IPS-18a (cell line): ENCODE results near the gene THADA.
A peak's percentile ranks its signal among the peaks of the same experiment; 100 is the strongest.

ENCODE experiments used
- H3K27ac ChIP-seq: one replicate; pipeline ENCODE4 v1.5.1; 2013; ENCODE audit warnings: low read length
- H3K27me3 ChIP-seq: one replicate; pipeline ENCODE4 v1.6.1; 2013; ENCODE audit warnings: mild to moderate bottlenecking, low read length; ENCODE audit not compliant: control insufficient read depth, insufficient read depth
- H3K36me3 ChIP-seq: one replicate; pipeline ENCODE4 v1.6.1; 2013; ENCODE audit warnings: low read depth, low read length; ENCODE audit not compliant: control insufficient read depth
- H3K4me1 ChIP-seq: one replicate; pipeline ENCODE4 v1.6.1; 2013; ENCODE audit warnings: low read depth, low read length; ENCODE audit not compliant: control insufficient read depth
- H3K4me3 ChIP-seq: one replicate; pipeline ENCODE4 v1.5.1; 2013; ENCODE audit warnings: low read length
- H3K9ac ChIP-seq: one replicate; pipeline ENCODE4 v1.6.1; 2013; ENCODE audit warnings: mild to moderate bottlenecking, low read length, moderate library complexity
- H3K9me3 ChIP-seq: one replicate; pipeline ENCODE4 v1.6.1; 2013; ENCODE audit warnings: low read depth, low read length; ENCODE audit not compliant: control insufficient read depth

THADA gene

DNA sequence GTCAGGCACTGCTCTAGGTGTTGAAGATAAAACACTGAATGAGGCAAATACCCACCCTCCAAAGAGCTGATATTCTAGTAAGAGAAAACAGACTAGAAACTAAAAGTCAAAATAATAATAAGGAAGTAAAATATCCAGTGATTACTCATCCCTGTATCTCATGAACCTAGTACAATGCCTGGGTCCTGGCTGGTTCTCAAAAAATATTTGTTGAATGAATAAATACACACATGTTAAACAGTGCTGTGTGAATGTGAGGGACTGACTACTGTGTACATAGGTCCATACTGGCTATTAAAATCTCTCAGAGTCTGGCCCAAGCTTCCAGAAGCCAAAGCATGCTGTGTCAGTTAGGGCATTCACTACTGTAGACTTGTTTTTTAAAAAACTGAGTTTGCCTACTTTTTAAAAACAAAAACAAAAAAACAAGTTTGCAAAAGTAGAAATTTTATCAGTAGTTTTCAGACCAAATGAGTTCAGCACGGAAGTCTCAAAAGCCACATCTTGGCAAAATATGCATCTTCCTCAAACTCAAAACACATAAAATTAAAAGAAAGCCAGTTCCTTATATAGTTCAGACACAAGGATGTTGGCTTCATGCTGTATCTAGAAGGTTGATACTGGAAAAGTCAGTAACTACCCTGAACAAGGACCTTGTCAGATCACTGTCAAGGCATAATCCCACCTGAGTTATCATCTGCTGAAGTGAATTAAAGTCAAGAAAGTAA, 136.2 kb downstream of the THADA start:
- Histone ChIP-seq H3K27ac (no peak overlapping the region), H3K27me3 (no peaks in the 10 kb centered on the region), H3K9me3 (no peaks in the 10 kb centered on the region), H3K36me3 (no peaks in the 10 kb centered on the region), H3K9ac (no peak overlapping the region), H3K4me1 (peaks cover 4% of the 10 kb centered on the region), H3K4me3 (no peak overlapping the region)

DNA sequence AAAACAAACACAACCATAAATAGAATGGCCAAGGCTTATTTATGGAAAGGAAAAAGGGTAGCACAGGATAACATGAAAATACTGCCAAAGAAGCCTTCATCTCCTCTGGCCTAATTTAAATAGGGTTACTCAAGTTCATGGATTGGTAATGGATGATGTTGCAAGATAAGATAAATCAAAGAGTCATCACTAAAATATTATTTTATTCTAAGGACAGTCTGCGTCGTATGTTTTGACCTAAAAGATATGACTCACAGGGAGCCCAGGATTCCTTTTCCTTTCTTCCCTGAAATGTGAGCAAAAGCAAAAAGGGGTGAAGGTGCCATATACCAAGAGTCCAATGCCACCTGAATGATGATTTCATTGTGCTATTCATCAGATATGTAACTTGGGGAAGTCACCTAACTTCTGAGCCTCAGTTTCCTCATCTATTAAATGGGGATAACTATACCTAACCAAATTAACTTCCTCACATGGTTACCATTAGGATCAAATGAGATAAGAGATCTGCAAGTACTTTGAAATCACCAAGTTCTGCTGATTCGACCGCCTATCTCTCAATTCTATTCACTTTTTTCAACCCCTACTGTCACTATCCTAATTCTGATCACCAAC, 137.7 kb downstream of the THADA start:
- H3K9me3 ChIP-seq: no peaks in the 10 kb centered on the region
- peaks cover 4% of the 10 kb centered on the region for H3K4me1 ChIP-seq
- H3K4me3 ChIP-seq: no peak overlapping the region
- H3K36me3 ChIP-seq: no peaks in the 10 kb centered on the region
- H3K27ac ChIP-seq: no peak overlapping the region
- H3K9ac ChIP-seq: no peak overlapping the region
- no peaks in the 10 kb centered on the region for H3K27me3 ChIP-seq

DNA sequence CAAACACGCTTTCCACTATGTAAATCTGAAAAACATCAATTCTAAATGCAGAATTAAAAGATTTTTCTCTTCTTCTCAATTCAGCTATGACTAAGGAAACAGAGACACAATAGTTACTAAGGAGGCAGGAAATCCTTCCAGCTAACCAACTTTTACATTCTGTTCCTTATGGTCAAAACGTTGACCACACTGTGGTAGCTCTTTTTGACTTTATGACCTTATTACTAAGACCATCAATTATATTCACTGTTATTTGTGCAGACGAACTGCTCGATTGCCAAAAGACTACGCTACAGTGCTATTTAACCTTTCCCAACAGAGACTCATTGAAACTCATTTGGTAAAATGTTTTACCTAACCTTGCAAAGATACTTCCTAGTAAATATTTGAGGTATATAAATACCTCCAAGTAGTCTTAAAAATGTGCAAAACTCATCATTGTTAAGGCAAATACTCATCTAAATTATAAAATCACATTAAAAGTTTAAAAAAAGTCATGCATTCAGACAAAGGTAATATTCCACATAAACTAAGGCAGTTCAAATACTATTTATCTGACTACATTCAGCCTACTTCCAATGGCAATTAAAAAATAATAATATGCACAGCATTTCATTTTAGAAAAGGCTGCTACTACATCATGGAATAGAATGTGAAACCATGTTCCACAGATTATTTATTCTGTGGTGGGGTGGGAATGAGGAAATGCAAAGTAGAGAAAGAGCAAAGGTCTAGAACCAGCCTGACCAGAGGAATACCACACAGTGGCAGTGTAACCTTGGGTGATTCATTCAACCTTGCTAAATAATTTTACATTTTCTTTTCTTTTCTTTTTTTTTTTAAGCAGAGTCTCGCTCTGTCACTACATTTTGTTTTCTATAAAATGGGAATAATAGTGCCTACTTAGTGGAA, 139.9 kb downstream of the THADA start:
- H3K36me3 ChIP-seq: no peaks in the 10 kb centered on the region
- peaks cover 4% of the 10 kb centered on the region for H3K4me1 ChIP-seq
- H3K9me3 ChIP-seq: no peaks in the 10 kb centered on the region
- no peak overlapping the region for H3K9ac ChIP-seq
- H3K27me3 ChIP-seq: no peaks in the 10 kb centered on the region
- no peak overlapping the region for H3K27ac ChIP-seq
- no peak overlapping the region for H3K4me3 ChIP-seq

DNA sequence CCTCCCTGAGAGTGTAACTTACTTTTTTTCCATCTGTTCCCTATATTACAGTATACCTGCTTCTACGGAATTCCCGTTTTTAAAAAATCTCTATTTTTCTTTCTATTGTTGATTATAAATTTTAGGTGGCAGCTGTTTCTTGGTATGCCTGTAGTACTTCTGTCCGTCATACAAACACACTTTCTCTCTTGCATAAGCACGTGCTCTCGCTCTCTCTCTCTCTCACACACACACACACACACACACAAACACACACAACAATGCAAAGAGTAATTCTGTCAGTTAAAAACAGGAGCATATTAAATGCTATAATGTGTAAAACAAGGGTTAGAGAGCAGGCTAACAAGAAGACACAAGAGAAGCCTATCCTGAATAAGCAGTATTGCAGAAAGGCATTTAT, 140.5 kb downstream of the THADA start:
- peaks cover 4% of the 10 kb centered on the region for H3K4me1 ChIP-seq
- H3K4me3 ChIP-seq: no peak overlapping the region
- no peak overlapping the region for H3K27ac ChIP-seq
- no peaks in the 10 kb centered on the region for H3K36me3 ChIP-seq
- no peaks in the 10 kb centered on the region for H3K27me3 ChIP-seq
- H3K9ac ChIP-seq: no peak overlapping the region
- H3K9me3 ChIP-seq: no peaks in the 10 kb centered on the region

DNA sequence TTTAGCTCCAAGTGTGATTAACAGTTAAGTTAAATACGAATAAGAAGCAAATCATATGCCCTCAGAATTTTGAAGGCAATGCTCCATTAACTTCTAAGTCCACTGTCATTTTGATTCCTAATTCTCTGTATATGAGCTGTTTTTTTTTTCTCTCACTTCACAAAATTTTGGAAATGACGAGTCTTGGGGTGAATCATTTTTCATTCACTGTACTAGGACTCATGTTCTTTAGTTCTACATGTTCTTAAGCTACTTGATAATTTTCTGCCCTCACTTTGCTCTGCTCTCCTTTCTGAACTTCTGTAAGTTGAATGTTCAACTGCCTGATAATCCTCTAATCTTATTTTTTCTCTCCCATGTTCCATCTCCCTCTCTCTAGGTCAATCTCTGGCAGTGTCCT, 141.0 kb downstream of the THADA start:
- no peaks in the 10 kb centered on the region for H3K36me3 ChIP-seq

DNA sequence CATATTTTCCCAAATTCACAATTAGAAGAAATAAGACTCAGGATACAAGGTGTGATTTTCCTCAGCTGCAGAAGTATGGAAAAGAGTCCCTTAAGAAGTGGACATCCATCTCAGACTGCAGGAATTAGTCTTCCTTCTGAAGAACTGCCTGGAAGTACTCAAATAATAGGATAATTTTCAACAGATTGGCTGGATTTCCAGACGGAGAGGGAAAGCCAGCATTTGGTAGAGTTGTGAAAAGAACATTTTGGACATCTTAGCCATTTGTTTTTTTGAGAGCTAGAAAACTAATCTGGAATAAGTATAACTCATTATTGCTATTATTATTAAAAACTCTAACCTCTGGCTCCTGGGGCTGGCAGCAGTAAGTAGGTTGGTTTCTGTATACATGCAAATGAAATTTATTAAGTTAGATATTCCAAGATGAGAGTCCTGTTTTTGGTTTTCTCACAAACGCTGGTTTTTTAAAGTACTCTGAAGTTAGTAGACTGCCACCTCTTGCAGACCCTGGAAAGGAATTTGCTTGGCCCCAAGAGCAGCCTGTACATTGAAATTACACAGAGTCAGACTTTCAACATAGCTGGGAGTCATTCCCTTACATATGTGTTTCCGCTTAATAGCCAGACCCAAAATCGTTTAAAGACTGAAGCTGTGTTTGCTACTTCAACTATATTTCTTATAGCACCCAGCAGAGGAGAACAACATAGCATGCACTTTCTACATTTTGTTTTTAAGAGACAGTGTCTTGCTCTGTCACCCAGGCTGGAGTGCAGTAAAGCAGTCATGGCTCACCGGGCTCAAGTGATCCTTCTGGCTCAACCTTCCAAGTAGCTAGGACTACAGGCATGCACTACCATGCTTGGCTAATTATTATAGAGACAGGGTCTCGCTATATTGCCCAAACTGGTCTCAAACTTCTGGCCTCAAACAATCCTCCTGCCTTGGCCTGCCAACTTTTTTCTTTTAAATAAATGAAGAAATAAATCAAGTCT, 142.4 kb downstream of the THADA start:
- no peaks in the 10 kb centered on the region for H3K36me3 ChIP-seq
- H3K9ac ChIP-seq: no peak overlapping the region
- peaks cover 14% of the 10 kb centered on the region for H3K4me1 ChIP-seq
- H3K27me3 ChIP-seq: no peaks in the 10 kb centered on the region
- H3K9me3 ChIP-seq: no peaks in the 10 kb centered on the region
- H3K27ac ChIP-seq: no peak overlapping the region
- H3K4me3 ChIP-seq: no peak overlapping the region

More for the DNA sequence above, 141.0 kb downstream of the THADA start:
- no peaks in the 10 kb centered on the region for H3K27me3 ChIP-seq
- H3K4me3 ChIP-seq: no peak overlapping the region
- no peak overlapping the region for H3K27ac ChIP-seq
- no peak overlapping the region for H3K9ac ChIP-seq
- no peaks in the 10 kb centered on the region for H3K9me3 ChIP-seq
- H3K4me1 ChIP-seq: peaks cover 5% of the 10 kb centered on the region

DNA sequence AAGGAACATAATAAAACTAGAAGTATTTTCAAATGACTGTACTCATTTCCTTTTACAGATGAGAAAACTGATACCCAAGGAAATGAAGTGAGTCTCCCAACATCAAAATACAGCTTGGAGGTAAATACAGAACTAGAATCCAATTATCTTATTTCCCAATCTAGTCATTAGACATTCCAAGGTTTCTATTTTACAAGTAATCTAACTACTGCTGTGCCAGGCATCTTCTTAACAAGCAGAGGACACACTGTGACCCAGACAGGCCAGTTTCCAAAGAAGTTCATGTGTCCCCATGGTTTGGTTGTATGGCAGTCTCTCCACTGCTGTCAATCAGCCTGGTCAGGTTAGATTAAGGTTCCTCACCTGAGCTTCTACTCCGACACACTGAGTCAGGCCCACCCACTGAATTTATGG, 143.5 kb downstream of the THADA start:
- peaks cover 20% of the 10 kb centered on the region for H3K4me1 ChIP-seq
- H3K27me3 ChIP-seq: no peaks in the 10 kb centered on the region
- H3K9ac ChIP-seq: no peak overlapping the region
- no peak overlapping the region for H3K4me3 ChIP-seq
- no peak overlapping the region for H3K27ac ChIP-seq
- no peaks in the 10 kb centered on the region for H3K9me3 ChIP-seq
- no peaks in the 10 kb centered on the region for H3K36me3 ChIP-seq

DNA sequence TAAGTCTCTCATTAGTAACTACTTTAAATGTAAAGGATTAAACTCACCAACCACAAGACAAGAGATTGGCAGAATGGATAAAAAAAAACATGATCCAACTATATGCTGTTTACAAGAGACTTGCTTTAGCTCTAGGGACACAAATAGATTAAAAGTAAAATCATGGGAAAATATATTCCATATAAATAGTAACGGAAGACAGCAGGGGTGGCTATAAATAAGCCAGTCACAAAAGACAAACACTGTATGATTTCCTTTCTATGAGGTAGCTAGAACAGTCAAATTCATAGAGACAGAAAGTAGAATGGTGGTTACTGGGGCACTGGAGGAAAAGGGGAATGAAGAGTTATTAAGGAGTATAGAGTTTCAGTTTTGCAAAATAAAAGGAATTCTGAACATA, 145.2 kb downstream of the THADA start:
- Histone ChIP-seq H3K9me3 (no peaks in the 10 kb centered on the region), H3K4me1 (peaks cover 20% of the 10 kb centered on the region)

DNA sequence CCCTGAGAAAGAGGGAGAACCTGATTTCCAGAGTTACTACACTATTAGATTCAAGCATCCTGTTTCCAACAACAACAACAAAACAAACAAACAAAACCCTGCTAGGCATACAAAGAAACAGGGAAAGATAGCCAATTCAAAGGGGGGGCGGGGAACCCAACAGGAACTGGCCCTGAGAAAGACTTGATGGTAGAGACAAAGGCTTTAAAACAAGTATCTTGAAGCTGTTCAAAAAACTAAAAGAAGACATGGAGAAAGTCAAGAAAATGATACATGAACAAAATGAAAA, 147.1 kb downstream of the THADA start:
- Histone ChIP-seq H3K36me3 (no peaks in the 10 kb centered on the region), H3K9ac (peak overlapping the region; percentile 54), H3K4me3 (no peak overlapping the region), H3K27me3 (no peaks in the 10 kb centered on the region), H3K4me1 (peaks cover 36% of the 10 kb centered on the region), H3K9me3 (no peaks in the 10 kb centered on the region), H3K27ac (peak overlapping the region; percentile 23)

More for the DNA sequence above, 145.2 kb downstream of the THADA start:
- H3K27me3 ChIP-seq: no peaks in the 10 kb centered on the region
- H3K4me3 ChIP-seq: no peak overlapping the region
- H3K27ac ChIP-seq: no peak overlapping the region
- H3K36me3 ChIP-seq: no peaks in the 10 kb centered on the region
- H3K9ac ChIP-seq: no peak overlapping the region

DNA sequence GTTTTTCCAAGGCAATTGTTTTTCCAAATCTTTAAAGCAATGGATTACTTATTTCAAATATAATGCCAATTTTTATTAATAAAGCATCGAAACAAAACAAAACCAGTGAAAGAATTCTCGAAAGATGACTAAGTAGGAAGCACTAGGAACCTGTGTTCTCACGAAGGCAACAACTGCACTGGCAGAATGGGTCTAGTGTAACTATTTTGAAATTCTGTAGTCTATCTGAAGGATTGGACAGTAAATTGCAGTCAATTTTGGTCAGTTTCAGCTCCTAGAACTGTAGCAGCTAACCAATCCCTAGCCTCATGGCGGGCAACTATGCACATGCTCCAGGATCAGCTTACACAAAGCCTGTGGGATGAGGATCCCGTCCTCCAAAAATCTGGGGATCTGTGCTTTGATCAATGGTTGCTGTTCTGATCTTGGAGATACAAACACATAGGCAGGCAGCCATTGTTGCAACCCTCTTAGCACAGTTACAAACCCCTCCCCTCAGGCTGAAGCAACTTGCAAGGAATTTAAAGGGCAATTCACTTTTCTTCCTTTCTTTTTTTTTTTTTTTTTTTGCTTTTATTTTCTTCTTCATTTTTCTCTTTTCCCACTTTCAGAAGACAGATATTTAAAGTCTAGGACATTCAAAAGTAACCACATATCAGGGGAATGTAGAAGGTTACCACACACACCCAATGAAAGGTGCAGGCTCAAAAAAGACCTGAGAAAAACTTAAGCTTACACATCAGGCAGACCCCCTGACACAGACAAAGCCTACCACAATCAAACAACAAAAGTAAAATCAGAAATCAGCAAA, 147.6 kb downstream of the THADA start:
- Histone ChIP-seq H3K36me3 (no peaks in the 10 kb centered on the region), H3K27me3 (no peaks in the 10 kb centered on the region), H3K4me1 (peaks cover 39% of the 10 kb centered on the region), H3K9me3 (no peaks in the 10 kb centered on the region), H3K4me3 (no peak overlapping the region), H3K27ac (peak overlapping the region; percentile 23), H3K9ac (peak overlapping the region; percentile 54)
